Mononuclear cell (primary cell): ENCODE data around the gene PLEKHG5. TPM values are rescaled to one million over a fixed set of nuclear protein-coding genes. Genes with fewer than 3 reads are reported as not detected.

ENCODE experiments used
- H3K27me3 ChIP-seq: 2 replicates; pipeline ENCODE4 v1.6.0; 2011; ENCODE audit warnings: low read length, control low read depth; ENCODE audit not compliant: insufficient read depth
- H3K4me1 ChIP-seq: 2 replicates; pipeline ENCODE4 v1.5.1; 2011; ENCODE audit warnings: mild to moderate bottlenecking, low read length, control low read depth; ENCODE audit not compliant: insufficient read depth
- H3K4me3 ChIP-seq: 2 replicates; pipeline ENCODE4 v1.5.1; 2011; ENCODE audit warnings: mild to moderate bottlenecking, low read length, moderate library complexity
- H3K9me3 ChIP-seq: 2 replicates; pipeline ENCODE4 v1.5.1; 2011; ENCODE audit warnings: low read depth, mild to moderate bottlenecking, control low read depth, low read length
- total RNA-seq: library from RNA; depleted of rRNA; stranded (reverse); fragments of >200 nt; gene quantifications from one replicate; pipeline ENCODE4 v1.2.3, GENCODE V29; 2012

Gene PLEKHG5
- total RNA-seq, 1 donor, result 2.1 TPM

DNA sequence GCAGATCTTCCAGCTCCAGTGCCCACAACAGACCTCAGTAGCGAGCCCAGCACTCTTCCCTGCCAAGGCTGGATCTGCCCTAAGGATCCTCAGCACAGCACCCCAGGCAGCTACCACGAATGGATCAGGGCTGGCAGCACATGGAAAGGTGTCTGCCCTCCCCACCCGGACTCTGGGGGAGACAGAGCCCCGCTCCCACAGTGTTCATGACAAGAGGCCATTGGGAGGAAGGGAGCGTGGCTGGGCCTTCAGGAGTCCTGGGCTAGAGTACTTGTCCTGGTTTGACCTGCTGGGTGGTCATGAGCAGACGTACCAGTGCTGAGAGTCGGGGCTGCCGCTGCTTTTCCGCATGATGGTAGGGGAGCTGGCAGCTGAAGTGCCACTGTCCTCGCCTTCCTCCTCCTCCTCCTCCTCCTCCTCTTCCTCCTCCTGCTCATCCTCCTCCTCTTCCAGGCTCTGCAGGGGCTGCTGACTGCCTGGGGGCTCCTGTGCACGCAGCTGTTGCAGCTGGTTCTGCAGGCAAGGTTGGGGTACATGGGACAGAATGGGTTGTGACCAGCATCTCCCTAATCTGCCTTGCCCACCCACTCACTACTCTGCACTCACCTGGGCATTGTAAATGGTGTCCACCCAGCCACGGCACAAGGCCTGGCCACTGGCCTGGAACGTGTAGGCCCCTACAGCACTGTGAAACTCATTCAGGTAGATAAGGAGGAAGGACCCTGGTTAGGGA is 22.6 kb downstream of the PLEKHG5 start:
- no peak overlapping the region for H3K4me3 ChIP-seq
- H3K4me1 ChIP-seq, result peaks cover 5% of the 10 kb centered on the region
- no peaks in the 10 kb centered on the region for H3K27me3 ChIP-seq
- no peaks in the 10 kb centered on the region for H3K9me3 ChIP-seq

DNA sequence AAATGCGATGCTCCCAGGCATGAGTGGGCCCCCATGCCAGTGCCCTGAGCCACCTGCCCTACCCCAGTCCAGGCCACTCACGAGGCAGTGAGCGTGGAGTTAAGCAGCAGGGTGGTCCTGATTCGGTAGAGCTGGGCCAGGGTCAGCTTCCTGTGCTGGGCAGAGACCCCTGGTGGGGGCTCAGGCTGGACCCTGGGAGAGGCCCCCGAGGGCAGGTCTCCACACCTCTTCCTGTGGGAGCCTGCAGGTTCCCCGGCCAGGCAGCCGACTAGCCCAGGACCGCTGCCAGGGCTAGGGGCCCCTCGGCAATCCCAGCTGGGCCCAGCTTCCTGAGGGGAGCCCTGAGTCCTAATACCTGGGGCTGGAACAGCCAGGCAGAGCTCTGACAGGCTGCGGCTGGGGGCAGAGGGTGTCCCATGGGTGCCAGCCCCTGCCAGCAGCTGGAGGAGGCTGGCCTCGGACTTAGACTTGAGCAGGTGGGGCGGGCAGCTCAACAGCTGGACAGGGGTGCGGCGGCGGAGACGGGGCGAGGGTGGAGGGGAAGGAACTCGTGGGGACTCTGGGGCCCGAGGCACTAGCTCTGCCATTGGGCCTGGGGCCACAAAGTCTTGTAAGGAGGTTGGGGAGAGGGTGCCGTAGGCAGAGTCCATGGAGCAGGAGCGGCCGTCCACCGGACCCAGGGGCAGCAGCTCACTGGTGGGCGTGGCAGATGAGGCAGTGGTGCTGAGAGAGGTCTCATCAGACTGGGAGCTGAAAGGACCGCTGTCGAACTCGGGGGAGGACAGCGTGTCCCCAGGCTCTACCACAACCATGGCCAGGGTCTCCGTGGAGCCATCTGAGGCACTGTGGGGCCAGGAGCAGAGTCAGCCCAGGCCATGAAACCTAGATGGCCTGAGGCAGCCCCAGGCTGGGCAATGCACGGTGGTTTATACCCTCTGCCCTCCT is 23.5 kb downstream of the PLEKHG5 start:
- Histone ChIP-seq H3K27me3 (no peaks in the 10 kb centered on the region), H3K9me3 (no peaks in the 10 kb centered on the region), H3K4me1 (peaks cover 5% of the 10 kb centered on the region), H3K4me3 (no peak overlapping the region)

DNA sequence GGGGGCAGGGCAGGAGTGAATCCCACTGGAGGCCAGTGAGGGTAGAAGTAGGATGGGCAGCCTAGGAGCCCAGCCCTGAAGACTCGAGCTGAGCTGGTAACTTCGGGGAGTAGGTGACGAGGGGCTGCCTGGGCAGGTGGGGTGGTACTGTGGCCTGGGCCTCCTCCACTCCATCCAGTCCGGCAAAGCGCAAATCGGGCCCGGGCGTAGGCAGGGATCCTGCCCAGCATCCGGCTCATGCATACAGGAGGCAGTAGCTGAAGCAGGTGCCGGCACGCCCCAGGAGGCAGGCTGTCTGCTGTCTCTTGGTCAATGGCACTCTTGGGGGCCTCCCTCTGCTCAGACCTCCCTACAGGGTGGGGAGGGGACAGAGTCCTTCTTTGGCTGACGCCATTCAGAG is 24.2 kb downstream of the PLEKHG5 start:
- Histone ChIP-seq H3K4me3 (no peak overlapping the region), H3K27me3 (no peaks in the 10 kb centered on the region), H3K4me1 (peaks cover 10% of the 10 kb centered on the region), H3K9me3 (no peaks in the 10 kb centered on the region)

DNA sequence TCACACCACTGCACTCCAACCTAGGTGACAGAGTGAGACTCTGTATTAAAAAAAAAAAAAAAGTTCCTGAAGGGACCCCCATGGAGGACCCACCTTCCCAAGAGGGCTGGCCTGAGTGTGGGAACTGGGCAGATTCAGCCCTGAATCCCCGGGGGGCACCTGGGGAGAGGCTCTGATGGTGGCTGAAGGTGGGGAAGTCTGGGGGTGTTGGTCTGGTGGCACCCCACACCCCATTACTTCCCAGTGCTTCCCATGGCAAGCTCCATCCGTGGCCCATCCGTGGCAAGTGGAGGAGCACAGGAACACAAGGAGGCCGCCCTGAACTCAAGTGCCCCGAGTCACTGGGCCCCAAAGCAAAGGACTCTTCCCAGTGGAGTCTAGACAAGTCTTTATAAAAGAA is 24.7 kb downstream of the PLEKHG5 start:
- no peaks in the 10 kb centered on the region for H3K27me3 ChIP-seq
- no peaks in the 10 kb centered on the region for H3K9me3 ChIP-seq
- peaks cover 15% of the 10 kb centered on the region for H3K4me1 ChIP-seq
- no peak overlapping the region for H3K4me3 ChIP-seq

DNA sequence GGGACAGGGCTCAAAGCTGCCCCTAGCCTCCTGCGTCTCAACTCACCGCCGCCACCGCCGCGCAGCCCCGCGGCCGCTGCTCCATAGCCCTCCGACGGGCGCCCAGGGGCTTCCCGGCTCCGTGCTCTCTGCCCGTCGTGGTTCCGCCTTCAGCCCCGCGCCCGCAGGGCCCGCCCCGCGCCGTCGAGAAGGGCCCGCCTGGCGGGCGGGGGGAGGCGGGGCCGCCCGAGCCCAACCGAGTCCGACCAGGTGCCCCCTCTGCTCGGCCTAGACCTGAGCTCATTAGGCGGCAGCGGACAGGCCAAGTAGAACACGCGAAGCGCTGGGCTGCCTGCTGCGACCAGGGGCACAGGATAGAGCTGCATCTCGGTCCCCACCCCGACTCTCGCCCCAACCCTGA is 25.4 kb downstream of the PLEKHG5 start, which contains the start of gene TNFRSF25:
TSS of gene TNFRSF25 (minus strand) at position 151 of the 400 bp plus-strand sequence. CDS start at position 85, 66 bp downstream.
- H3K9me3 ChIP-seq, result no peaks in the 10 kb centered on the region
- H3K4me3 ChIP-seq, result peak within 1 kb of the TSS; percentile 47
- H3K27me3 ChIP-seq, result no peaks in the 10 kb centered on the region
- peaks cover 22% of the 10 kb centered on the region for H3K4me1 ChIP-seq

DNA sequence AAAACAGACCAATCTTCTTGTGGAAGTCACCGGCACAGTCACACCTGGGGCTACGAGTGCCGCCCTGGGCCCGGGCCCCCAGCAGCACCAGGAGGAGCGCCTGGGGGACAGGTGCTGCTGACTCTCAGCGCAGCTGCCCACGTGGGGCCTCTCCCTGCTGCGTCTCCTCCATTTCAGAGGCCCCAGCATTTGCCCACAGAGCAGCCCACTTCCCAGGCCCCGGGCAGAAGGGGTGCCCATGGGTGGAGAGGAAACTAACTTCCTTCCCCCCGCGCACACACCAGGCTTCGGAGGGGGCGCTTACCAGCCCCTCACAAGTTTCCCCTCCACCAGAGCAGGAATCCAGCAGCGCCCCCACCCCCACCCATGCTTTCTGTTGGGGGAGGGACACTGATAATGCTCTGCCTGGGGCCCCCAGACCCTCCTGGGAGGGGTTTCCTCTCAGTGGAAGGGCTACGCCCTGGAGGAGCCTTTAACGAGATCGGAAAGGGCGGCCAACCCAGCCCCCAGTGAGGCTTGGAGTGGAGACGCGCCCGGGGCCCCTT is 25.9 kb downstream of the PLEKHG5 start:
- Histone ChIP-seq H3K4me3 (peak overlapping the region; percentile 47), H3K9me3 (no peaks in the 10 kb centered on the region), H3K27me3 (no peaks in the 10 kb centered on the region), H3K4me1 (peaks cover 27% of the 10 kb centered on the region)

DNA sequence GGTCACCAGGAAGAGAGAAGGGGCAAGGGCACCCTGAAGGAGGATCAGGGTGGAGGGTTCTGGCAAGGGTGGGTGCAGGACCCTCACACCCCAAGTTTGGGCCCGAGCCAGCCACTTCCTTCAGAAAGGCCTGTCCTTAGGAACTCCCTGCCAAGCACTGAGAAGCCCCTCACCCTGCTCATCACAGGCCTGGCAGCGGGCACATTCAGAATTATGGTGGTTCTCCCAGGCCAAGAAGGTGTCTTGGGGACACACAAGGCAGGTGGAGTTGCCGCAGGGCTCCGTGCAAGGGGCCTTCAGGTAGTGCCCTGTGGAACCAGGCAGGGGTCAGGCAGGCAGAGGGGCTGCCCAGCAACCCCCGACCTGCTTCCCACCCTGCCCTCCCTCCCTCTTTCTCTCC is 26.6 kb downstream of the PLEKHG5 start:
- Histone ChIP-seq H3K27me3 (no peaks in the 10 kb centered on the region), H3K4me3 (peak overlapping the region; percentile 47), H3K9me3 (no peaks in the 10 kb centered on the region), H3K4me1 (peaks cover 28% of the 10 kb centered on the region)

DNA sequence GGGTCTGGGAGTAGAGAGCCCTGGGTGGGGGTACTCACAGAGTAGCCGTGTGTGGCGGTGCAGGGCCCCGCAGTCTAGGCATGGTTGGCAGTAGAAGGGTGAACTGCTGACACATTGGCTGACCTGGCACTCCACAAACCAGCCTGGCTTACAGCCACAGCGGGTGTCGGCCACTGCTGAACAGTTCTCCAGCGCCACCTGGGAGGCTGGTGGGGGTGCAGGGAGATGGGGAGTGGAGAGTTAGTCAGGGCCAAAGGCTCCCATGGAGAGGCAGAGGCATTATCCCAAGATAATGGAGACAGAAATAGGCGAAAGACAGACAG is 27.0 kb downstream of the PLEKHG5 start:
- peaks cover 28% of the 10 kb centered on the region for H3K4me1 ChIP-seq
- no peaks in the 10 kb centered on the region for H3K9me3 ChIP-seq
- H3K4me3 ChIP-seq, result peak overlapping the region; percentile 47
- no peaks in the 10 kb centered on the region for H3K27me3 ChIP-seq

DNA sequence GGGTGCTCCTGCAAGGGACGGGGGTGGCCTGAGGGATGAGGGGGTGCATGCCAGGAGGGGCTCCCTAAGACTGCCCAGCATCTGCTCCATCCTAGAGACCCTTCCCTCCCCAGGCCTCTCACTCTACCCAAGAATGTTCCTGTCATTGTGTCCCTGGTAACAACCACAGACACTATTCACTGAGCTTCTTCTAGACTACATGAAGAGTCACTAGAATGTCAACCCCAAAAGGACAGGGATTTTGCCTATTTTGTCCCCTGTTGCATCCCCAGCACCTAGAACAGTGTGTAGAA is 28.4 kb downstream of the PLEKHG5 start:
- no peaks in the 10 kb centered on the region for H3K9me3 ChIP-seq
- no peaks in the 10 kb centered on the region for H3K27me3 ChIP-seq
- peaks cover 28% of the 10 kb centered on the region for H3K4me1 ChIP-seq
- H3K4me3 ChIP-seq, result no peak overlapping the region

DNA sequence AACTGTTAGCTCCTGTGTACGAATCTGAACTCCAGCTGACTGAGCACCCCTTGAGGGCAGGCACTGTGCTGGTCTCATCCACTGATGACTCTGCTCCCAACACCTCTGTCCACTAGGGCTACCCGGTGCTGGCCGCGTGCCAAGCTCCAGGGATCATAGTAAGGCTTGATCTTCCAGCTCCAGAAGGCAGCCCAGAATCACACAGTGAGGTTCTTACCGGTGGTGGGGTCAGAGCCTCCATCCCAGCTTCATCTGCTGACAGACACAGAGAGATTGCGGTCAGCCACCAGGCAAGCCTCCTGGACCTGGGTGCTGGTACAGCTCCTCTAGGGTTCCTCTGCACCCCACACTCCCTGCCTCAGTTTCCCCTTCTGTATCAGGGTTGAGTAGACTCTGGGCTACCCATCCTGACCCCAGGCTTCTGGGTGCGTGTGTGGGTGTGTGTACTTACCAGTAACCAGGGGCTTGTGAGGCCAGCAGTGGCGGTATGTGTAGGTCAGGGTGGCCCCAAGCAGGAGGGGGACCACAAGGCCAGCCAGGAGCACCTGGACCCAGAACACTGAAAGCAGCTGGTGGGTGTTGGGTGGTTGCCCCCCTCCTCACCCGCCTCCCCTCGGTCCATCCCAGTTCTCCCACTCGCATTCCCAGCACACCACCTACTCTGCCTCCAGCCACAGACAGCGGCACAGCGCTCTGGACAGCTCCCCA is 28.9 kb downstream of the PLEKHG5 start:
- no peak overlapping the region for H3K4me3 ChIP-seq
- peaks cover 28% of the 10 kb centered on the region for H3K4me1 ChIP-seq
- no peaks in the 10 kb centered on the region for H3K27me3 ChIP-seq
- no peaks in the 10 kb centered on the region for H3K9me3 ChIP-seq

DNA sequence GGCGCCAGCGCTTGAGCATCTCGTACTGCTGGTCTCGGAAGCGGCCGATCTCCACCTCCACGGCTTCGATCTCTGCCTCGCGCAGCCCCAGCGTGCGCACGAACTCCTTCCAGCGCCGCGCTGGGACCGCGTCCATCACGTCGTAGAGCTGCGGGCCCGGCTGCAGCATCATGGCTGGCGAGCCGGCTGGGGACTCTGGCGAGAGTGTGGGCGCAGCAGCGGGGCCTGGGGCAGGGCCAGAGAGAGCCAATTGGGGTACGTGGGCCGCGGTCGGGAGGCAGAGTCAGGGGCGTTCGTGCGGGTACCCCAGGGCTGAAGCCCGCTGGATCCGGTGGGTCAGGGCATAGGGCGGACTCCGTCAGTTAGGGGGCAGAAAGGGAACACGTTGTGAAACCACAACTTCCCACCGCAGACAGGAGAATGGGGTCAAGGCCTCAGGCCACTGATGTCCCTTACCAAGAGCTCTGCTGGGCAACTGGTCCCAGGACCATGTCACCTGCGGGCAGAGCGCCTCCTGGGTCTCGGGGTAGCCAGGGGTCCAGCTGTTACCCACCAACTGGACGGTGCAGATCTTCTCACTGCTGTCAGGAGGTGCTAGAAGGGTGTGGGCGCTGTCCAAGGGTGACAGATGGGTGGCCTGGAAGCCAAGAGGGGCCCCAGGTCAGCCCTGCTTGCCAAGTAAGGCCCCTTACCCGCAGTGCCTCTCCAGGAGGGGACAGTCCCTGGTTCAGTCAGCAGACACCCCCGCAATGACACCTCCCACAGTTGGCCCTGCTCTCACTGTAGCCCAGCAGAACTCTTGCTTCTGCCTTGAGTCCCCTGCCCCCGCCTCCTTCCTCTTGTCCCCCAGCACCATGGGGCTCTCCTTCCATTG is 29.7 kb downstream of the PLEKHG5 start:
- H3K4me3 ChIP-seq, result no peak overlapping the region
- H3K4me1 ChIP-seq, result peaks cover 28% of the 10 kb centered on the region
- no peaks in the 10 kb centered on the region for H3K9me3 ChIP-seq
- no peaks in the 10 kb centered on the region for H3K27me3 ChIP-seq

DNA sequence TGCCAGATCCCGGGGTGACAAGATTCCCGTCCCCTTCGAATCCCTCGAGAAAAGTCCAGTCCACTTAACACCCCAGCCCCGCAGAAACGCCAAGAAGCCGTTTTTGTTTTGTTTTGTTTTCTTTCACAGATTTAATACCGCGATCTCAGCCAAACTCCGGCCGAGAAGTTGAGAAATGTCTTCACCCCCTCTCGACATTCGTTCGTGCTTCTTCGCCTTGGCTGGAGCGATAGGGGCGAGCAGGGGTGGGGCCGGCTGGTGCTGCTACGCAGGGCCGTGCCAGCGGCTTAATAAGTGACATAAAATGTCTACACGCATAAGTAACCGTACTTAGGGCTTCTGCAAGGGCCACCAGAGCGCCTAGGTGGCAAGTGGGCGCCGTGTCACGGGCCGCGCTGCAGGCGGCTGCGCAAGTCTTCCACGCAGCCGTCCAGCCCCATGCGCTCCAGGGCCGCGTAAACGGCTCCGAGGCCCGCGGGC is 30.4 kb downstream of the PLEKHG5 start:
- Histone ChIP-seq H3K4me3 (no peak overlapping the region), H3K9me3 (no peaks in the 10 kb centered on the region), H3K27me3 (no peaks in the 10 kb centered on the region), H3K4me1 (peaks cover 28% of the 10 kb centered on the region)

DNA sequence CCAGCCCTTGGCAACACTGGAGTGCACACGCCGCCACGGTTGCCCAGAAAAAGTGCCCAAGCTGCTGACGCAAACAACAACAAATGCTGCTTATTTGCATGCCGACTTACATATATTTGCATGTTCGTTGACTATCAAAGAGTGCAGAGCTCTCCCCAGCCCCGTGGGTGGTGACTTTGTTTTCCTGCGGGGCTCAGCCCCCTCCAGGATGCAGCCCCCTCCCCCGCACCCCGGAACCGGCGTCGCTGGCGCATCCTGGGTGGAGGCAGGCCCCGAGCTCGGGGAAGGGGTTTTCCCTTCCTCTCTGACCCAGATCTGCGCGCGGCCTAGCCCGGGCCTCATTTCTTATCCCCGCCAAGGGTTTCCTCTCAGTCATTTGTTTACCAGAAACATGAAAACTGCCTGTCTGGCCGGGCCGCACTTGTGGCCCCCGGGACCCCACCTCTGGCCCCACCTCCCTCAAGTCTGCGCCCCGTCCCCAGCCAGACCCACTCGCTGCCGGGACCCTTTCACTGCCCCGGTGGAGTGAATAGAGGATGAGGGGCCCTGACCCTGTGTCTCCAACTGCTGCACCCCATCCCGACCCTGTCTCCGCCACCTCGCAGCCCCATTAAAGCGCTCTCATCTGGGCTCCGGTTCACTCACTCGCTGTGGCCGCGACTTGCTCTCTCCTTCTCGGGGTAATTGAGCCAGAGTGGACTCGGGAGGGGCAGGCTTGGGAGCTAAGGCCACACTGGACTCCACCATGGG is 31.0 kb downstream of the PLEKHG5 start:
- Histone ChIP-seq H3K4me1 (peaks cover 28% of the 10 kb centered on the region), H3K9me3 (no peaks in the 10 kb centered on the region), H3K4me3 (peak overlapping the region; percentile 16), H3K27me3 (no peaks in the 10 kb centered on the region)
